SK-N-SH (cell line): Measurements from ENCODE around the gene SSNA1. TPM values are rescaled to one million over a fixed set of nuclear protein-coding genes. Genes with fewer than 3 reads are reported as not detected.
"Not testable (repeated sequence)": the region's sequence is repeated elsewhere in the genome, so short reads cannot be mapped to it uniquely, and the experiment has no call there.

Experiments
- CTCF ChIA-PET: fragments of 300-600, 350-600 bp; formaldehyde crosslinking; extraction: SDS; loops from one replicate; lab custom pipeline; 2021; lab: Yijun Ruan, JAX
- POLR2A ChIA-PET: fragments of 350-600 bp; sonication (Branson Sonifier 250); formaldehyde crosslinking; extraction: SDS; loops from one replicate; lab custom pipeline; 2020; ENCODE audit warnings: antibody characterized with exemption, inconsistent platforms; lab: Yijun Ruan, JAX
- DNase-seq: peaks from one replicate; pipeline ENCODE4 v3.0.0; 2012
- H2AFZ ChIP-seq: fragments of 200-600 bp; sonication (generic); 2 replicates; pipeline ENCODE4 v1.8.1; 2016; ENCODE audit warnings: antibody characterized with exemption, mild to moderate bottlenecking, low read depth
- H3F3A ChIP-seq: fragments of 200-600 bp; sonication (generic); replicated peaks from 2 replicates; pipeline ENCODE3; 2016; ENCODE audit warnings: antibody characterized with exemption, mild to moderate bottlenecking; ENCODE audit not compliant: insufficient read depth
- H3K27ac ChIP-seq, 2 experiments: fragments of 200-500 bp in 1 of 2; fragments of 200-600 bp in 1 of 2; sonication (Bioruptor generic) in 1 of 2; sonication (generic), shearing (Covaris generic) in 1 of 2; 2 replicates each; pipeline versions ENCODE4 v1.5.1 to v1.6.1; 2014 to 2016; ENCODE audit warnings: low read depth in 2 of 2, inconsistent platforms in 1 of 2, low read length in 1 of 2, mild to moderate bottlenecking in 1 of 2, mixed read lengths in 1 of 2
- H3K27me3 ChIP-seq: fragments of 200-600 bp; sonication (generic), shearing (Covaris generic); 2 replicates; pipeline ENCODE4 v1.6.1; 2016; ENCODE audit warnings: mixed run types; ENCODE audit not compliant: insufficient read depth
- H3K36me3 ChIP-seq, 2 experiments: fragments of 200-500 bp in 1 of 2; fragments of 200-600 bp in 1 of 2; sonication (Bioruptor generic) in 1 of 2; sonication (generic) in 1 of 2; replicated peaks in 1 of 2; 2 replicates each; pipeline versions ENCODE3 to v1.5.1; 2014 to 2016; ENCODE audit warnings: low read length in 1 of 2, mild to moderate bottlenecking in 1 of 2; ENCODE audit not compliant: insufficient read depth in 2 of 2, control insufficient read depth in 1 of 2
- H3K4me1 ChIP-seq, 2 experiments: fragments of 200-500 bp in 1 of 2; fragments of 200-600 bp in 1 of 2; sonication (Bioruptor generic) in 1 of 2; sonication (generic), shearing (Covaris generic) in 1 of 2; 2 replicates each; pipeline versions ENCODE4 v1.5.1 to v1.6.1; 2014 to 2016; ENCODE audit warnings: low read depth in 1 of 2, low read length in 1 of 2, mixed run types in 1 of 2; ENCODE audit not compliant: insufficient read depth in 2 of 2, control insufficient read depth in 1 of 2
- H3K4me2 ChIP-seq: fragments of 200-600 bp; sonication (generic), shearing (Covaris generic); 2 replicates; pipeline ENCODE4 v1.6.1; 2017; ENCODE audit warnings: mixed run types
- H3K4me3 ChIP-seq, 2 experiments: fragments of 200-500 bp in 1 of 2; fragments of 200-600 bp in 1 of 2; sonication (Bioruptor generic) in 1 of 2; sonication (generic), shearing (Covaris generic) in 1 of 2; 2 replicates each; pipeline versions ENCODE4 v1.5.1 to v1.8.1; 2014 to 2016; ENCODE audit warnings: low read depth in 2 of 2, inconsistent platforms in 1 of 2, low read length in 1 of 2, mild to moderate bottlenecking in 1 of 2, mixed read lengths in 1 of 2, moderate library complexity in 1 of 2
- H3K79me2 ChIP-seq: fragments of 200-600 bp; sonication (generic); 2 replicates; pipeline ENCODE4 v1.8.1; 2017; ENCODE audit warnings: mild to moderate bottlenecking; ENCODE audit not compliant: insufficient read depth
- H3K9ac ChIP-seq: fragments of 200-600 bp; sonication (generic); 2 replicates; pipeline ENCODE4 v1.6.1; 2017; ENCODE audit warnings: mixed run types
- H3K9me2 ChIP-seq: fragments of 200-600 bp; sonication (generic); 2 replicates; pipeline ENCODE4 v1.6.1; 2017; ENCODE audit warnings: mixed run types
- H3K9me3 ChIP-seq: fragments of 200-600 bp; sonication (generic); 2 replicates; pipeline ENCODE4 v1.6.1; 2017; ENCODE audit warnings: mixed run types, mild to moderate bottlenecking, moderate library complexity
- H4K20me1 ChIP-seq: fragments of 200-600 bp; sonication (generic); 2 replicates; pipeline ENCODE4 v1.6.1; 2017; ENCODE audit warnings: mild to moderate bottlenecking, mixed run types; ENCODE audit not compliant: insufficient read depth
- RFX5 ChIP-seq: IDR thresholded peaks from 2 replicates; pipeline ENCODE4 v1.6.1; 2012; ENCODE audit warnings: mild to moderate bottlenecking, improper control_type of control experiment, low read length
- WGBS: methylation state at CpG from one replicate; pipeline ENCODE4 v1.1.6; 2017; ENCODE audit warnings: low lambda C conversion rate; 5-methylcytosine and 5-hydroxymethylcytosine counted together
- polyA plus RNA-seq, 3 experiments: library from polyadenylated mRNA; depleted of rRNA; stranded (reverse); fragments of >200 nt; gene quantifications; 2 replicates each; pipeline ENCODE4 v1.2.3, GENCODE V29; 2012
- small RNA-seq, 7 experiments: library from RNA; depleted of rRNA; stranded (forward); fragments of <200 nt; gene quantifications; one replicate each; pipeline ENCODE3, GENCODE V24; 2012

The SSNA1 gene
- polyA plus RNA-seq, 1 of the 3 experiments (the other 2 are of a cell fraction), result 124 TPM

GRCh38 chr9:137237759-137238726 is 49.6 kb downstream of the SSNA1 start:
- Histone ChIP-seq H3K27ac (no peak overlapping the region), H3K4me3 (no peak overlapping the region), H3K9me2 (no peaks in the 10 kb centered on the region), H2AFZ (no peak overlapping the region), H3K4me2 (peak overlapping the region; percentile 97), H3K79me2 (peaks cover 43% of the 10 kb centered on the region), H3F3A (peaks cover 14% of the 10 kb centered on the region), H3K9me3 (no peaks in the 10 kb centered on the region), H3K9ac (no peak overlapping the region), H3K4me1 (peaks cover 15 to 33% of the 10 kb centered on the region in 2 experiments; a peak in 2 of 4 replicates), H3K27me3 (no peaks in the 10 kb centered on the region), H3K36me3 (peaks cover 9 to 13% of the 10 kb centered on the region in 2 experiments), H4K20me1 (peaks cover 15% of the 10 kb centered on the region)
- ChIA-PET CTCF (interaction anchor here (0.7 to 4.5 kb wide), 14 partner anchors 10 to 189 kb away, joined by 3 to 95 read pairs (median 10); partner anchors contain the start of genes ANAPC2, CYSRT1, DPP7 and LRRC26), POLR2A (interaction anchor here (6.4 kb wide), 1 partner anchor 18 kb away, joined by 83 read pairs; the partner anchor contains the start of gene NELFB)
- DNase-seq, result no peak
- no peak for TF ChIP-seq RFX5
- 86% methylated on average over 6 of the region's 13 CpGs for WGBS

- not testable (repeated sequence) for H3K9me3 ChIP-seq, H3K9me2 ChIP-seq, H2AFZ ChIP-seq, DNase-seq, H3K27me3 ChIP-seq
- Histone ChIP-seq H3K36me3 (peaks cover 13 to 20% of the 10 kb centered on the region in 2 experiments), H3K27ac (peak overlapping the region; percentile 95 to 98), H3K9ac (peak overlapping the region; percentile 94), H3K79me2 (peaks cover 55% of the 10 kb centered on the region), H3K4me1 (peaks cover 17 to 37% of the 10 kb centered on the region in 2 experiments; a peak in 2 of 4 replicates), H3K4me3 (peak overlapping the region; percentile 57 to 71), H4K20me1 (peaks cover 29% of the 10 kb centered on the region), H3K4me2 (peak overlapping the region; percentile 97), H3F3A (peaks cover 19% of the 10 kb centered on the region)
- 55% methylated on average over 27 of the region's 27 CpGs for WGBS
- CTCF ChIA-PET, result interaction anchor here (1.1 to 3.8 kb wide), 13 partner anchors 11 to 210 kb away, joined by 3 to 33 read pairs (median 4); partner anchors contain the start of genes NELFB, NPDC1, NRARP and RNF224
- POLR2A ChIA-PET, result interaction anchor here (1.2 to 6.4 kb wide), 6 partner anchors 16 to 153 kb away, joined by 4 to 83 read pairs (median 14); partner anchors contain the start of genes ANAPC2, CYSRT1, MAN1B1 and NELFB
These were observed 51.2 kb downstream of the SSNA1 start for GRCh38 chr9:137239541-137240200.

Small RNA genes within 50 kb of the gene (small RNA-seq; reads per million reads assigned to genes)
- 0 reads per million in 7 experiments for gene MIR3621

Other genes starting within 250 kb of the SSNA1 start
- 78.9 and 85.5 TPM in 2 replicates for gene FBXW5, start 243.9 kb upstream of the SSNA1 start, polyA plus RNA-seq (2012; rRNA removed)
- 0.28 and 0.49 TPM in 2 replicates for gene C8G, start 243.4 kb upstream of the SSNA1 start, polyA plus RNA-seq (2012; rRNA removed)
- 0.87 and 1.1 TPM in 2 replicates for gene LCN12, start 236.4 kb upstream of the SSNA1 start, polyA plus RNA-seq (2012; rRNA removed)
- not detected in 2 replicates for gene PTGDS, start 211.2 kb upstream of the SSNA1 start, polyA plus RNA-seq (2012; rRNA removed)
- not detected in 2 replicates for gene LCNL1, start 205.7 kb upstream of the SSNA1 start, polyA plus RNA-seq (2012; rRNA removed)
- 37.8 and 52.9 TPM in 2 replicates for gene PAXX, start 196.3 kb upstream of the SSNA1 start, polyA plus RNA-seq (2012; rRNA removed)
- gene CLIC3, start 192.1 kb upstream of the SSNA1 start, polyA plus RNA-seq (2012; rRNA removed), result 0.60 and 1.0 TPM in 2 replicates
- 26.0 and 34.7 TPM in 2 replicates for gene ABCA2, start 160.4 kb upstream of the SSNA1 start, polyA plus RNA-seq (2012; rRNA removed)
- gene FUT7, start 156.6 kb upstream of the SSNA1 start, polyA plus RNA-seq (2012; rRNA removed), result not detected in 2 replicates
- gene NPDC1, start 142.5 kb upstream of the SSNA1 start, polyA plus RNA-seq (2012; rRNA removed), result 47.4 and 48.1 TPM in 2 replicates
- gene ENTPD2, start 134.6 kb upstream of the SSNA1 start, polyA plus RNA-seq (2012; rRNA removed), result not detected in 2 replicates
- gene SAPCD2, start 118.1 kb upstream of the SSNA1 start, polyA plus RNA-seq (2012; rRNA removed), result 4.6 and 6.0 TPM in 2 replicates
- gene UAP1L1, start 111.2 kb upstream of the SSNA1 start, polyA plus RNA-seq (2012; rRNA removed), result 3.2 and 5.6 TPM in 2 replicates
- 57.8 and 61.9 TPM in 2 replicates for gene MAN1B1, start 101.7 kb upstream of the SSNA1 start, polyA plus RNA-seq (2012; rRNA removed)
- gene DPP7, start 73.9 kb upstream of the SSNA1 start, polyA plus RNA-seq (2012; rRNA removed), result 127 and 141 TPM in 2 replicates
- gene GRIN1, start 49.5 kb upstream of the SSNA1 start, polyA plus RNA-seq (2012; rRNA removed), result 0.03 TPM in 1 of 2 replicates, not detected in the other
- gene LRRC26, start 18.6 kb upstream of the SSNA1 start, polyA plus RNA-seq (2012; rRNA removed), result not detected in 2 replicates
- not detected in 2 replicates for gene TMEM210, start 16.6 kb upstream of the SSNA1 start, polyA plus RNA-seq (2012; rRNA removed)
- 35.1 and 37.7 TPM in 2 replicates for gene ANAPC2, start 116 bp upstream of the SSNA1 start, polyA plus RNA-seq (2012; rRNA removed)
- 4.4 and 5.2 TPM in 2 replicates for gene TPRN, start 12.1 kb downstream of the SSNA1 start, polyA plus RNA-seq (2012; rRNA removed)
- 55.6 and 57.0 TPM in 2 replicates for gene TMEM203, start 17.0 kb downstream of the SSNA1 start, polyA plus RNA-seq (2012; rRNA removed)
- gene NDOR1, start 17.0 kb downstream of the SSNA1 start, polyA plus RNA-seq (2012; rRNA removed), result 7.9 and 8.6 TPM in 2 replicates
- 2.0 and 2.7 TPM in 2 replicates for gene RNF208, start 33.6 kb downstream of the SSNA1 start, polyA plus RNA-seq (2012; rRNA removed)
- gene CYSRT1, start 36.5 kb downstream of the SSNA1 start, polyA plus RNA-seq (2012; rRNA removed), result 2.1 and 2.2 TPM in 2 replicates
- 0.03 and 0.08 TPM in 2 replicates for gene RNF224, start 38.8 kb downstream of the SSNA1 start, polyA plus RNA-seq (2012; rRNA removed)
- gene SLC34A3, start 42.2 kb downstream of the SSNA1 start, polyA plus RNA-seq (2012; rRNA removed), result 0.06 TPM in 1 of 2 replicates, not detected in the other
- 415 and 508 TPM in 2 replicates for gene TUBB4B, start 52.6 kb downstream of the SSNA1 start, polyA plus RNA-seq (2012; rRNA removed)
- not detected in 2 replicates for gene STPG3, start 62.6 kb downstream of the SSNA1 start, polyA plus RNA-seq (2012; rRNA removed)
- gene NELFB, start 66.7 kb downstream of the SSNA1 start, polyA plus RNA-seq (2012; rRNA removed), result 52.6 and 62.7 TPM in 2 replicates
- gene TOR4A, start 89.0 kb downstream of the SSNA1 start, polyA plus RNA-seq (2012; rRNA removed), result 0.81 and 0.99 TPM in 2 replicates
- gene NRARP, start 113.6 kb downstream of the SSNA1 start, polyA plus RNA-seq (2012; rRNA removed), result 3.9 and 4.2 TPM in 2 replicates
- gene EXD3, start 234.5 kb downstream of the SSNA1 start, polyA plus RNA-seq (2012; rRNA removed), result 11.5 and 14.2 TPM in 2 replicates
- 0.39 and 0.67 TPM in 2 replicates for gene NOXA1, start 234.7 kb downstream of the SSNA1 start, polyA plus RNA-seq (2012; rRNA removed)